ENCODE data around the gene CD63. TPM values are rescaled to one million over a fixed set of nuclear protein-coding genes. Genes with fewer than 3 reads are reported as not detected.

CD63 gene
- polyA plus RNA-seq, 3 donors = 674 to 749 (median 723) TPM

GRCh38 chr12:55707841-55708694 lies 20.7 kb downstream of the CD63 start, which contains the start of gene ITGA7:
Gene ITGA7, minus strand, starts transcription at chr12:55707904. Its CDS starts 222 bp downstream, at chr12:55707682.
- no peak for DNase-seq (ENCODE audit: low read depth in 3 of 3, low spot score in 2 of 3)

- no peak for DNase-seq (ENCODE audit: low read depth in 3 of 3, low spot score in 2 of 3)
Measured at GRCh38 chr12:55707219-55707671, 21.6 kb downstream of the CD63 start.

- no peak for DNase-seq (ENCODE audit: low read depth in 3 of 3, low spot score in 2 of 3)
Measured at GRCh38 chr12:55706568-55707218, 22.1 kb downstream of the CD63 start.

GRCh38 chr12:55705782-55706402 lies 22.9 kb downstream of the CD63 start:
- no peak for DNase-seq (ENCODE audit: low read depth in 3 of 3, low spot score in 2 of 3)

- DNase-seq (ENCODE audit: low read depth in 3 of 3, low spot score in 2 of 3) = no peak
Measured at GRCh38 chr12:55704824-55705718, 23.7 kb downstream of the CD63 start.

- DNase-seq (ENCODE audit: low read depth in 3 of 3, low spot score in 2 of 3) = no peak
Measured at GRCh38 chr12:55703901-55704761, 24.7 kb downstream of the CD63 start.

- DNase-seq (ENCODE audit: low read depth in 3 of 3, low spot score in 2 of 3) = no peak
Measured at GRCh38 chr12:55703288-55703687, 25.5 kb downstream of the CD63 start.

GRCh38 chr12:55702861-55703260 lies 25.9 kb downstream of the CD63 start:
- DNase-seq (ENCODE audit: low read depth in 3 of 3, low spot score in 2 of 3) = no peak

- no peak for DNase-seq (ENCODE audit: low read depth in 3 of 3, low spot score in 2 of 3)
Measured at GRCh38 chr12:55700255-55701018, 28.4 kb downstream of the CD63 start.

- no peak for DNase-seq (ENCODE audit: low read depth in 3 of 3, low spot score in 2 of 3)
Measured at GRCh38 chr12:55699471-55700055, 29.2 kb downstream of the CD63 start.

GRCh38 chr12:55698965-55699364 lies 29.8 kb downstream of the CD63 start:
- no peak for DNase-seq (ENCODE audit: low read depth in 3 of 3, low spot score in 2 of 3)

GRCh38 chr12:55698241-55698955 lies 30.4 kb downstream of the CD63 start:
- DNase-seq (ENCODE audit: low read depth in 3 of 3, low spot score in 2 of 3) = no peak

- DNase-seq (ENCODE audit: low read depth in 3 of 3, low spot score in 2 of 3) = no peak
Measured at GRCh38 chr12:55697686-55698085, 31.1 kb downstream of the CD63 start.

GRCh38 chr12:55696796-55697462 lies 31.9 kb downstream of the CD63 start:
- DNase-seq (ENCODE audit: low read depth in 3 of 3, low spot score in 2 of 3) = no peak

GRCh38 chr12:55696141-55696540 lies 32.7 kb downstream of the CD63 start:
- no peak for DNase-seq (ENCODE audit: low read depth in 3 of 3, low spot score in 2 of 3)

GRCh38 chr12:55695349-55695748 lies 33.5 kb downstream of the CD63 start:
- DNase-seq (ENCODE audit: low read depth in 3 of 3, low spot score in 2 of 3) = no peak

- no peak for DNase-seq (ENCODE audit: low read depth in 3 of 3, low spot score in 2 of 3)
Measured at GRCh38 chr12:55694651-55695050, 34.2 kb downstream of the CD63 start.

Data from right renal cortex interstitium (tissue), 3 donors.